ENCODE data around the gene TUBGCP2.

TUBGCP2 gene

GRCh38 chr10:133336118-133336576 is 27.5 kb upstream of the TUBGCP2 start:
- Histone ChIP-seq H3K4me1 (ENCODE audit: insufficient read depth, low read length, poor library complexity, severe bottlenecking) (no peaks in the 10 kb centered on the region), H3K9me3 (ENCODE audit: insufficient read depth, low read depth, low read length) (peaks cover 30% of the 10 kb centered on the region), H3K9me2 (replicated peaks; ENCODE audit: low read depth, low read length) (no peaks in the 10 kb centered on the region), H3K79me2 (ENCODE audit: insufficient read depth, low read length) (no peaks in the 10 kb centered on the region), H3K36me3 (ENCODE audit: insufficient read depth, low read length) (no peaks in the 10 kb centered on the region), H3F3A (ENCODE audit: low read depth) (no peaks in the 10 kb centered on the region), H3K9ac (ENCODE audit: low read depth, low read length, poor library complexity, severe bottlenecking) (no peak overlapping the region), H3K27me3 (ENCODE audit: insufficient read depth, low read length, poor library complexity, severe bottlenecking) (no peaks in the 10 kb centered on the region), H3K4me2 (ENCODE audit: low read depth, low read length, poor library complexity, severe bottlenecking) (no peak overlapping the region), H3K4me3 (ENCODE audit: low read length, poor library complexity, severe bottlenecking) (no peak overlapping the region), H2AFZ (ENCODE audit: low read length) (no peak overlapping the region), H4K20me1 (ENCODE audit: insufficient read depth, low read length, poor library complexity, severe bottlenecking) (no peaks in the 10 kb centered on the region)
- TF ChIP-seq, protein P1, sequence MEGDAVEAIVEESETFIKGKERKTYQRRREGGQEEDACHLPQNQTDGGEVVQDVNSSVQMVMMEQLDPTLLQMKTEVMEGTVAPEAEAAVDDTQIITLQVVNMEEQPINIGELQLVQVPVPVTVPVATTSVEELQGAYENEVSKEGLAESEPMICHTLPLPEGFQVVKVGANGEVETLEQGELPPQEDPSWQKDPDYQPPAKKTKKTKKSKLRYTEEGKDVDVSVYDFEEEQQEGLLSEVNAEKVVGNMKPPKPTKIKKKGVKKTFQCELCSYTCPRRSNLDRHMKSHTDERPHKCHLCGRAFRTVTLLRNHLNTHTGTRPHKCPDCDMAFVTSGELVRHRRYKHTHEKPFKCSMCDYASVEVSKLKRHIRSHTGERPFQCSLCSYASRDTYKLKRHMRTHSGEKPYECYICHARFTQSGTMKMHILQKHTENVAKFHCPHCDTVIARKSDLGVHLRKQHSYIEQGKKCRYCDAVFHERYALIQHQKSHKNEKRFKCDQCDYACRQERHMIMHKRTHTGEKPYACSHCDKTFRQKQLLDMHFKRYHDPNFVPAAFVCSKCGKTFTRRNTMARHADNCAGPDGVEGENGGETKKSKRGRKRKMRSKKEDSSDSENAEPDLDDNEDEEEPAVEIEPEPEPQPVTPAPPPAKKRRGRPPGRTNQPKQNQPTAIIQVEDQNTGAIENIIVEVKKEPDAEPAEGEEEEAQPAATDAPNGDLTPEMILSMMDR (conservative IDR thresholded peaks at IDR 0.05; ENCODE audit: low read length): no peak
- no peak for TF ChIP-seq EZH2phosphoT487 (IDR thresholded peaks at IDR 0.05; ENCODE audit: borderline replicate concordance)

- Histone ChIP-seq H3F3A (ENCODE audit: low read depth) (no peaks in the 10 kb centered on the region), H3K36me3 (ENCODE audit: insufficient read depth, low read length) (no peaks in the 10 kb centered on the region), H3K4me2 (ENCODE audit: low read depth, low read length, poor library complexity, severe bottlenecking) (no peak overlapping the region), H4K20me1 (ENCODE audit: insufficient read depth, low read length, poor library complexity, severe bottlenecking) (no peaks in the 10 kb centered on the region), H3K79me2 (ENCODE audit: insufficient read depth, low read length) (no peaks in the 10 kb centered on the region), H3K4me1 (ENCODE audit: insufficient read depth, low read length, poor library complexity, severe bottlenecking) (no peaks in the 10 kb centered on the region), H3K9me2 (replicated peaks; ENCODE audit: low read depth, low read length) (no peaks in the 10 kb centered on the region), H3K9ac (ENCODE audit: low read depth, low read length, poor library complexity, severe bottlenecking) (no peak overlapping the region), H3K27me3 (ENCODE audit: insufficient read depth, low read length, poor library complexity, severe bottlenecking) (no peaks in the 10 kb centered on the region), H3K9me3 (ENCODE audit: insufficient read depth, low read depth, low read length) (peaks cover 30% of the 10 kb centered on the region), H3K4me3 (ENCODE audit: low read length, poor library complexity, severe bottlenecking) (no peak overlapping the region), H2AFZ (ENCODE audit: low read length) (no peak overlapping the region)
- TF ChIP-seq, protein P1 (conservative IDR thresholded peaks at IDR 0.05; ENCODE audit: low read length): no peak
- TF ChIP-seq EZH2phosphoT487 (IDR thresholded peaks at IDR 0.05; ENCODE audit: borderline replicate concordance): no peak
Measured at GRCh38 chr10:133335246-133336117, 26.8 kb upstream of the TUBGCP2 start.

- Histone ChIP-seq H4K20me1 (ENCODE audit: insufficient read depth, low read length, poor library complexity, severe bottlenecking) (no peaks in the 10 kb centered on the region), H3F3A (ENCODE audit: low read depth) (no peaks in the 10 kb centered on the region), H3K4me2 (ENCODE audit: low read depth, low read length, poor library complexity, severe bottlenecking) (no peak overlapping the region), H3K27me3 (ENCODE audit: insufficient read depth, low read length, poor library complexity, severe bottlenecking) (no peaks in the 10 kb centered on the region), H3K9me2 (replicated peaks; ENCODE audit: low read depth, low read length) (no peaks in the 10 kb centered on the region), H3K4me3 (ENCODE audit: low read length, poor library complexity, severe bottlenecking) (no peak overlapping the region), H2AFZ (ENCODE audit: low read length) (no peak overlapping the region), H3K4me1 (ENCODE audit: insufficient read depth, low read length, poor library complexity, severe bottlenecking) (no peaks in the 10 kb centered on the region), H3K36me3 (ENCODE audit: insufficient read depth, low read length) (no peaks in the 10 kb centered on the region), H3K9me3 (ENCODE audit: insufficient read depth, low read depth, low read length) (peaks cover 24% of the 10 kb centered on the region), H3K79me2 (ENCODE audit: insufficient read depth, low read length) (no peaks in the 10 kb centered on the region), H3K9ac (ENCODE audit: low read depth, low read length, poor library complexity, severe bottlenecking) (no peak overlapping the region)
- no peak for TF ChIP-seq EZH2phosphoT487 (IDR thresholded peaks at IDR 0.05; ENCODE audit: borderline replicate concordance)
- TF ChIP-seq, protein P1 (conservative IDR thresholded peaks at IDR 0.05; ENCODE audit: low read length): no peak
Measured at GRCh38 chr10:133334503-133335245, 26.0 kb upstream of the TUBGCP2 start.

Data from Loucy (cell line).